Neural progenitor cell (in vitro differentiated cells): ENCODE data around the gene GNPAT.

Experiments used
- CTCF ChIP-seq: fragments of 200-600 bp; sonication (generic); IDR thresholded peaks from 2 replicates; pipeline ENCODE4 v1.5.1; 2017; ENCODE audit warnings: antibody characterized with exemption, mild to moderate bottlenecking
- EZH2 ChIP-seq: fragments of 200-600 bp; sonication (generic); IDR thresholded peaks from 2 replicates; pipeline ENCODE4 v1.6.1; 2017; ENCODE audit warnings: antibody characterized with exemption, mild to moderate bottlenecking, moderate library complexity
- EZH2phosphoT487 ChIP-seq: fragments of 200-600 bp; sonication (generic); IDR thresholded peaks from 2 replicates; pipeline ENCODE4 v1.6.1; 2017; ENCODE audit warnings: antibody characterized with exemption

GRCh38 chr1:231193710-231194340 is 47.2 kb upstream of the GNPAT start:
- TF ChIP-seq CTCF (no peak), EZH2 (no peak), EZH2phosphoT487 (no peak)
